GM23338 (cell line): ENCODE data around the gene CELSR3.

Source experiments
- CREB1 ChIP-seq: fragments of 250-450 bp; sonication (Bioruptor Pico); IDR thresholded peaks from 2 replicates; pipeline ENCODE4 v1.5.0; 2020; ENCODE audit warnings: low read depth, mild to moderate bottlenecking, moderate library complexity
- CTCF ChIP-seq, 2 experiments: fragments of 200-600 bp in 1 of 2; sonication (generic) in 1 of 2; conservative IDR thresholded peaks; 2 replicates each; pipeline versions ENCODE4 v1.5.1 to v1.6.1; 2016 to 2017; ENCODE audit warnings: antibody characterized with exemption in 2 of 2, low read depth in 2 of 2, mild to moderate bottlenecking in 2 of 2, moderate library complexity in 1 of 2
- ETS1 ChIP-seq: IDR thresholded peaks from 2 replicates; pipeline ENCODE4 v1.6.1; 2016; ENCODE audit warnings: antibody characterized with exemption
- EZH2 ChIP-seq: fragments of 200-600 bp; sonication (generic); IDR thresholded peaks from one replicate; pipeline ENCODE4 v1.8.0; 2017; ENCODE audit warnings: antibody characterized with exemption, mild to moderate bottlenecking, low read depth; ENCODE audit not compliant: unreplicated experiment
- EZH2phosphoT487 ChIP-seq: fragments of 200-600 bp; sonication (generic); IDR thresholded peaks from one replicate; pipeline ENCODE4 v1.8.1; 2018; ENCODE audit warnings: antibody characterized with exemption; ENCODE audit not compliant: unreplicated experiment
- JUNB ChIP-seq: IDR thresholded peaks from one replicate; pipeline ENCODE4 v1.6.1; 2016; ENCODE audit warnings: antibody characterized with exemption; ENCODE audit not compliant: unreplicated experiment
- POLR2AphosphoS5 ChIP-seq: IDR thresholded peaks from 2 replicates; pipeline ENCODE4 v1.6.1; 2016; ENCODE audit warnings: antibody characterized with exemption, low read depth
- REST ChIP-seq: IDR thresholded peaks from one replicate; pipeline ENCODE4 v1.6.1; 2018; ENCODE audit warnings: antibody characterized with exemption; ENCODE audit not compliant: unreplicated experiment
- STAT1 ChIP-seq: IDR thresholded peaks from one replicate; pipeline ENCODE4 v1.6.1; 2016; ENCODE audit warnings: antibody characterized with exemption; ENCODE audit not compliant: unreplicated experiment
- ZNF114 ChIP-seq: fragments of 250-450 bp; sonication (Bioruptor Pico); IDR thresholded peaks from 2 replicates; pipeline ENCODE4 v1.5.0; 2020; ENCODE audit warnings: mild to moderate bottlenecking, moderate library complexity
- ZNF331 ChIP-seq: fragments of 250-450 bp; sonication (Bioruptor Pico); IDR thresholded peaks from 2 replicates; pipeline ENCODE4 v1.5.0; 2020; ENCODE audit warnings: low read depth, mild to moderate bottlenecking, moderate library complexity

- no peak for TF ChIP-seq CTCF (conservative IDR thresholded peaks at IDR 0.05; ENCODE audit: low read depth in 2 of 2)
- TF ChIP-seq JUNB, result no peak
- TF ChIP-seq POLR2AphosphoS5, result no peak
- TF ChIP-seq REST, result no peak
- TF ChIP-seq EZH2phosphoT487, result no peak
- TF ChIP-seq EZH2, result no peak
- no peak for TF ChIP-seq ETS1
- TF ChIP-seq CREB1 (CRISPR knock-in tag), result no peak
- TF ChIP-seq ZNF114 (CRISPR knock-in tag), result no peak
- TF ChIP-seq ZNF331 (CRISPR knock-in tag), result no peak
- TF ChIP-seq STAT1, result no peak
Measured at GRCh38 chr3:48641396-48641795, 21.3 kb downstream of the CELSR3 start.
